ENCODE data around the gene ERI3. TPM values are rescaled to one million over a fixed set of nuclear protein-coding genes. Genes with fewer than 3 reads are reported as not detected.

The ERI3 gene
- total and polyA plus RNA-seq, 2 of the 13 experiments (the other 11 are each of a cell fraction or from before 2014, with no cell fraction given) = 35.6 to 35.9 TPM

- TF ChIP-seq RERE (CRISPR knock-in tag; IDR thresholded peaks at IDR 0.05; ENCODE audit: low read depth) = no peak
- TF ChIP-seq CBX2 (IDR thresholded peaks at IDR 0.05; ENCODE audit: low read depth, low read length) = no peak
- TF ChIP-seq CBX2 (CRISPR knock-in tag; IDR thresholded peaks at IDR 0.05; ENCODE audit: low read depth) = no peak
- TF ChIP-seq ZBTB39 (CRISPR knock-in tag; IDR thresholded peaks at IDR 0.05) = no peak
- no peak for TF ChIP-seq AHDC1 (CRISPR knock-in tag; IDR thresholded peaks at IDR 0.05; ENCODE audit: borderline replicate concordance)
- no peak for TF ChIP-seq ZNF512 (CRISPR knock-in tag; IDR thresholded peaks at IDR 0.05)
- no peak for TF ChIP-seq RELA (CRISPR knock-in tag; IDR thresholded peaks at IDR 0.05)
- TF ChIP-seq KDM6A (CRISPR knock-in tag; IDR thresholded peaks at IDR 0.05; ENCODE audit: low read depth) = peak; percentile 50; the same call in 1 of the 2 replicates
- TF ChIP-seq TAF15 (IDR thresholded peaks at IDR 0.05; ENCODE audit: low read depth, low read length, poor library complexity, severe bottlenecking) = no peak
These were observed 46.5 kb upstream of the ERI3 start (continued) for GRCh38 chr1:44401256-44402228.
